GM12874 (cell line): ENCODE data around the gene ZNF519.

ENCODE experiments used
- TF ChIP-seq, protein P1 (sequence below): IDR thresholded peaks from 2 replicates; pipeline ENCODE4 v1.5.1; 2011; ENCODE audit warnings: low read depth, mild to moderate bottlenecking, control low read depth, low read length, moderate library complexity; ENCODE audit not compliant: insufficient read depth

The ZNF519 gene

DNA sequence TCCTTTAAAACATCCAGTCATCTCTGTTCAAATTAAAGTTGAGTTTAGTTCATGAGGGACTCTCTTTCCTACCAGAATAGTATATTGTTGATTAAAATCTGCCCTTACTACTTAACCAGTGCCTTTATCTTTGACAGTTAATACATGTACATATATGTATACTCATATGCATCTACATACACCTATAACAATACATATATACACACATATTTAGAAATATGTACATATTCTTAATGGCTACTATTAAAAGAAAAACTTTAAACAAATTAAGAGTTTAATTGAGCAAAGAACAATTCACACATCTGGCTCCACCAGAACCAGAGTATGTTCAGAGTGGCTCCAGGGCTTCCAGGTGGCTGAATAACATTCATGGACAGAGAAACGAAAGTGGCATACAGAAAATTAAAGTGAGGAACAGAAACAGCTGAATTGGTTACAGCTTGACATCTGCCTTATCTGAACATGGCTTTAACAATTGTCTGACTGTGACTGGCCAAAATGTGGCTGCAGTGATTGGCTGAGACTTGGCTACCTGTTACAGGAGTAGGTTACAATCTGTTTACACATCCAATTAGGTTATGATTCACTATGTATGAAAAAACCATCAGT is 38.8 kb downstream of the ZNF519 start:
- TF ChIP-seq, protein P1, sequence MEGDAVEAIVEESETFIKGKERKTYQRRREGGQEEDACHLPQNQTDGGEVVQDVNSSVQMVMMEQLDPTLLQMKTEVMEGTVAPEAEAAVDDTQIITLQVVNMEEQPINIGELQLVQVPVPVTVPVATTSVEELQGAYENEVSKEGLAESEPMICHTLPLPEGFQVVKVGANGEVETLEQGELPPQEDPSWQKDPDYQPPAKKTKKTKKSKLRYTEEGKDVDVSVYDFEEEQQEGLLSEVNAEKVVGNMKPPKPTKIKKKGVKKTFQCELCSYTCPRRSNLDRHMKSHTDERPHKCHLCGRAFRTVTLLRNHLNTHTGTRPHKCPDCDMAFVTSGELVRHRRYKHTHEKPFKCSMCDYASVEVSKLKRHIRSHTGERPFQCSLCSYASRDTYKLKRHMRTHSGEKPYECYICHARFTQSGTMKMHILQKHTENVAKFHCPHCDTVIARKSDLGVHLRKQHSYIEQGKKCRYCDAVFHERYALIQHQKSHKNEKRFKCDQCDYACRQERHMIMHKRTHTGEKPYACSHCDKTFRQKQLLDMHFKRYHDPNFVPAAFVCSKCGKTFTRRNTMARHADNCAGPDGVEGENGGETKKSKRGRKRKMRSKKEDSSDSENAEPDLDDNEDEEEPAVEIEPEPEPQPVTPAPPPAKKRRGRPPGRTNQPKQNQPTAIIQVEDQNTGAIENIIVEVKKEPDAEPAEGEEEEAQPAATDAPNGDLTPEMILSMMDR = no peak

DNA sequence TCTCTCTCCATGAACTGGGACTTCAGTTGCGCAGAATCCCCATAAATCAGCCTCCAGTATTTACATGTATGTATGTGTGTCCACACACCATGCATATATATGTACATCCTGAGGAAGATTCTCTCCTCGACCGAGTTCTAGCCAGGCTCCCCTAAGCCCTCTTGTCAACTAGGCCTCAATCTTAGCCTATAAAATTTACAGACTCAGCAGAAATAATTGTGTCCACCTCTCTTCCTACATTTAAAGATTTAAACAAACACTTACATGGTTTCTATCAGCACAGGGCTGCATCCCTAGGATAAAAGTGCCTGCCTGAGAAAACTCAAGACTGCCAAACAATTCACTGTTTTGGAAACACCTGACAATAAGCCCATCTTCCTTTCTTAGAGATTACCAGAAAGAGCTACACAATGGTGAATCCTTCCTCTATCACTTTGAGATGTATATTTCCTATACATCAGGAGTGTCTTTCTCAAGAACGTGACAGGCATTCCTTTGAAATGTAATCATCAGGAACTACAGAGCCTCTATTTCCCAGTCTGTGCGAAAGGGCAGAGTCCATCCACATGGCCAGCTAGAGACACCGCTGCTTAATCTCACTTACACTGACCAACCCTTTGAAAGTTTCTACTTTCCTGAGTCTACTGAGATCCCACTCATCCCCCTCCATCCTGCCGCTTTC is 39.5 kb downstream of the ZNF519 start:
- TF ChIP-seq, protein P1 = no peak

DNA sequence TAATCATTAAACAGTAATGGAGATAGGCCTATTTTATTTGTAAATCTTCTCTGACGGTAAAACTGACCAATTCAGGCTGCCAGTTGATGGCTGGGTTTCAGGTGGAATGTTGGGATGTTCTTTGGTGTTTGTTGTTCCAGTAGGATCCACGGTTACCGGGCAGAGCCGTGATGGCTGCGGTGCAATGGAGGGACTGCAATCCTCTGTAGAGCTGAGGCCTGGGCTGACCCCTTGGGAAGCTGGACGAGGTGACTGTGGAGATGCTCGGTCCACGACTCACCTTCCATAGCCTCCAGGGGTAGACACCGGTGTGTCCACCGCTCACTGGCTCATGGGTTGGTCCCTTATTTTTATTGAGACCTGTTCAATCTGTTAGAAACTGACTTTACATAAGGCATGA is 42.5 kb downstream of the ZNF519 start:
- TF ChIP-seq, protein P1 = no peak

DNA sequence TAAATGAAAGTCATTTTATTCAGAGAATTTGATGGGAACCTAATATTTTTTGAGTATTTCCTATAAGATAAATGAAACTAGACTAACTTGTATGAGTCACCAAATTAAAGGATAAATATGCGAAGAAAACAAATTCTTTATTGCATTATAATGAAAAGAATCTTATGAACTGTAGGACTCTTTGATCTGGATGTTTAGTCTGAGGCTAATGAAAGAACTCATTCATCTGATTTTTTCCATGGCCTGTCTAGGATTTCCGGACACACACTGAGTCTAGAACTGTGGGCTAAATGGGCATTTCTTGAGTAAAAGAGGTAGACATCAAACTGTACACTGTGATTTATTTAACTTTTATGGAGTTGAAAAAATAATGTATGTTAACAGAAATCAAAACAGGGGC is 43.0 kb downstream of the ZNF519 start:
- TF ChIP-seq, protein P1 = no peak

DNA sequence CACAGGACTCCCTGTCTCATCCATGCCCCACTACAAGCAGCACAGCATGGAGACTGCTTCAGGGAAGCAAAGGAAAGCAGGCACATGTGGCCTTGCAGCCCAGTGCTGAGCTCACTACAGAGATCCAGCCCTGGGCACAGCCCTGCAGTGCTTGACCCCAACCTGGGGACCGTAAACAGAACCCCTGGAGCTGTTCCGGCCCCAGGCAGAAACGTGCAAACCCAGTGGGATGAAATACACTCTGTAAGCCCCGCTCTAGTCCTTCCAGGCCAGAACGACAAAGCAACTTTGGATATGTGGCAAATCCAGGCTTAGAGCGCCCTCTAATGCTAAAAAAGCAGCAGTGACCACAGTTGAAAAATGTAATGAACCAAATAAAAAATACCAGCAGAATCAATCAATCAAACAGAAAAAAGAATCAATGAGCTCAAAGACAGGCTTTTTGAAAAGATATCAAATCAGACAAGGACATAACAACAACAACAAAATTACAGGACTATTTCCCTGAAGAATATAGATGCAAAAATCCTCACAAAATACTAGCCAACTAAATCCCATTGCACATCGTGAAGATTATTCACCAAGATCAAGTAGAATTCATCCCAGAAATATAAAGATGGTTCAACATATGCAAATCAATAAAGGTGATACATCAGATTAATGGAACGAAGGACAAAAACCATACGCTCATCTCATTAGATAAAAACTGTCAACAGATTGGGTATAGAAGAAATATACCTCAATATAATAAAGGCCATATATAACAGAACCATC is 45.6 kb downstream of the ZNF519 start:
- TF ChIP-seq, protein P1 = peak; percentile 67

DNA sequence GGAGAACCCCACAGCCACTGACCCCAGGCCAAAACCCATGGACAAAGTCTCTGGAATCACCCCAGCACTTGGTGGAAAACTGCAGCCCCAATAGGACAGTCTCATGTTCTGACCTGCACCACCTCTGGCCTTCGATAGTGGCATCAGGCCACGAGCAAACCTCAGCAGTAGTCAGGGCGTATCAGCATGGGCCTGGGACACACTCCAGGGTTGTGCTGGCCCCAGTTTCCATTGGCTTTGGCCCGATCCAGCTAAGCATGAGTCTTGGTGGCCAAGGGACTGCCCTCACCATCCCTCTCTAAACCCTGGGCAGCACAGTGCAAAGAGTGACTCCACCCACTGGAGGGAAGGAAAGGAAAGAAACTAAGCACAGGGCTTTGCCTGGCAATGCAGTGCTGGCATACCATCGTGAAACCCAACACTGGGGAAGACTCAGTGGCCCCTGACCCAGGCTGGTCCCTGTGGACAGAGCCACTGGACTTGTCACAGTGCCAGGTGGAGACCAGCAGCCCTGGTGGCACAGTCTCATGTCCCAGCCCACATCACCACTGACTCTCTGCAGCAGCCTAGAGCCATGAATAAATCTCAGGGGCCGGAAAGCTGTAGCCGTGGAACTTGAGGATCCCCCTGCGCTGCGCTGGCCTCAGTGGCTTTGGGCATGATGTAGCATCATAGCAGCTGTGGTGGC is 46.3 kb downstream of the ZNF519 start:
- TF ChIP-seq, protein P1 = no peak

DNA sequence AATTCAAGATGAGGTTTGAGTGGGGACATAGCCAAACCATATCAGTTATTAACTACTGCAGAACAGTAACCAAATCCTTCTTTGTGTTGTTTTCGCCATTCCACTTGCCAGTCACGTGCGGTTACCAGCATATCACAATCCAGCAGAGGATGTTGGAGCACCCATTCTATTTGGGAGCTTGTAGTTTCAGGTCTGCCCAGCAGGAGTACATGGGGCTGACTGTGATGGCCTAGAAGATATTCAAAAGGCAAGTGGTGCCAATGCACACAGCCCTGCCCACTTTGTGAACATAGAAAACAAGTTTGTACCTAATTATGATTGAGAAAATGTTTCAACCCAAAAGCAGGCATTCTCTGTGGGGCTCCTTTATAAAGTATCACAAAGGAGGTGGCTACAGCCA is 57.0 kb downstream of the ZNF519 start:
- TF ChIP-seq, protein P1 = no peak
